ENCODE results near the gene SCART1. TPM values are rescaled to one million over a fixed set of nuclear protein-coding genes. Genes with fewer than 3 reads are reported as not detected.

The SCART1 gene
- total RNA-seq, 1 donor from 2014 or later, result 3.8 TPM

- Mint-ChIP-seq H3K4me1 (ENCODE audit: low read depth, unreplicated experiment) (no peaks in the 10 kb centered on the region), H3K36me3 (ENCODE audit: unreplicated experiment) (peaks cover 17% of the 10 kb centered on the region), H3K9me3 (ENCODE audit: unreplicated experiment) (peaks cover 24% of the 10 kb centered on the region), H3K27me3 (ENCODE audit: unreplicated experiment) (peaks cover 8% of the 10 kb centered on the region), H3K4me3 (ENCODE audit: unreplicated experiment) (no peak overlapping the region), H3K27ac (ENCODE audit: unreplicated experiment) (no peak overlapping the region)
- TF ChIP-seq CTCF (IDR thresholded peaks at IDR 0.05; ENCODE audit: partially characterized antibody, unreplicated experiment), result no peak
- DNase-seq, result peak; percentile 13
These were observed 10.5 kb upstream of the SCART1 start for GRCh38 chr10:133442967-133443924.

GRCh38 chr10:133444342-133445267 is 9.1 kb upstream of the SCART1 start:
- H3K4me1 Mint-ChIP-seq (ENCODE audit: low read depth, unreplicated experiment), result no peaks in the 10 kb centered on the region
- no peak overlapping the region for H3K27ac Mint-ChIP-seq (ENCODE audit: unreplicated experiment)
- H3K36me3 Mint-ChIP-seq (ENCODE audit: unreplicated experiment), result peaks cover 17% of the 10 kb centered on the region
- no peak overlapping the region for H3K4me3 Mint-ChIP-seq (ENCODE audit: unreplicated experiment)
- peaks cover 11% of the 10 kb centered on the region for H3K27me3 Mint-ChIP-seq (ENCODE audit: unreplicated experiment)
- H3K9me3 Mint-ChIP-seq (ENCODE audit: unreplicated experiment), result peaks cover 23% of the 10 kb centered on the region
- TF ChIP-seq CTCF (IDR thresholded peaks at IDR 0.05; ENCODE audit: partially characterized antibody, unreplicated experiment), result no peak
- DNase-seq, result no peak

GRCh38 chr10:133445268-133445732 is 8.4 kb upstream of the SCART1 start:
- Mint-ChIP-seq H3K27me3 (ENCODE audit: unreplicated experiment) (peaks cover 11% of the 10 kb centered on the region), H3K9me3 (ENCODE audit: unreplicated experiment) (peaks cover 23% of the 10 kb centered on the region)

More at GRCh38 chr10:133445268-133445732, 8.4 kb upstream of the SCART1 start:
- no peaks in the 10 kb centered on the region for H3K4me1 Mint-ChIP-seq (ENCODE audit: low read depth, unreplicated experiment)
- no peak overlapping the region for H3K27ac Mint-ChIP-seq (ENCODE audit: unreplicated experiment)
- TF ChIP-seq CTCF (IDR thresholded peaks at IDR 0.05; ENCODE audit: partially characterized antibody, unreplicated experiment), result no peak
- no peak overlapping the region for H3K4me3 Mint-ChIP-seq (ENCODE audit: unreplicated experiment)
- no peak for DNase-seq
- peaks cover 17% of the 10 kb centered on the region for H3K36me3 Mint-ChIP-seq (ENCODE audit: unreplicated experiment)

Measured in glutamatergic neuron (in vitro differentiated cells).